Karpas-422 (cell line): ENCODE data around the gene OGDH. TPM values are rescaled to one million over a fixed set of nuclear protein-coding genes. Genes with fewer than 3 reads are reported as not detected.

Experiments used
- DNase-seq: peaks from one replicate; pipeline ENCODE4 v3.0.0-alpha.2; 2015
- H2AFZ ChIP-seq: fragments of 200-600 bp; sonication (generic); 2 replicates; pipeline ENCODE4 v1.6.1; 2014; ENCODE audit warnings: antibody characterized with exemption, low read length, mixed read lengths
- H3K27ac ChIP-seq: fragments of 200-600 bp; sonication (generic); 2 replicates; pipeline ENCODE4 v1.5.1; 2014; ENCODE audit warnings: mild to moderate bottlenecking, low read length, moderate library complexity
- H3K27me3 ChIP-seq: fragments of 200-600 bp; sonication (generic); 2 replicates; pipeline ENCODE4 v1.6.1; 2014; ENCODE audit warnings: low read length, mixed read lengths
- H3K36me3 ChIP-seq: fragments of 200-600 bp; sonication (generic); 2 replicates; pipeline ENCODE4 v1.6.1; 2014; ENCODE audit warnings: low read length, mixed read lengths; ENCODE audit not compliant: insufficient read depth
- H3K4me1 ChIP-seq: fragments of 200-600 bp; sonication (generic); 2 replicates; pipeline ENCODE4 v1.6.1; 2014; ENCODE audit warnings: mild to moderate bottlenecking, low read length, mixed read lengths
- H3K4me2 ChIP-seq: fragments of 200-600 bp; sonication (generic); 2 replicates; pipeline ENCODE4 v1.6.1; 2014; ENCODE audit warnings: low read length, low read depth, mild to moderate bottlenecking; ENCODE audit not compliant: poor library complexity, severe bottlenecking
- H3K4me3 ChIP-seq: fragments of 200-600 bp; sonication (generic); 2 replicates; pipeline ENCODE4 v1.5.1; 2014; ENCODE audit warnings: mild to moderate bottlenecking, antibody characterized with exemption, low read length, mixed read lengths
- H3K79me2 ChIP-seq: fragments of 200-600 bp; sonication (generic); 2 replicates; pipeline ENCODE4 v1.6.1; 2014; ENCODE audit warnings: mild to moderate bottlenecking, low read length, mixed read lengths
- H3K9ac ChIP-seq: fragments of 200-600 bp; sonication (generic); 2 replicates; pipeline ENCODE4 v1.6.0; 2014; ENCODE audit warnings: low read length
- H3K9me2 ChIP-seq: fragments of 200-600 bp; sonication (generic), shearing (Covaris generic); replicated peaks from 2 replicates; pipeline ENCODE4 v1.6.0; 2014; ENCODE audit warnings: mild to moderate bottlenecking, low read length, moderate library complexity; ENCODE audit not compliant: insufficient read depth
- H3K9me3 ChIP-seq: fragments of 300-700, 200-600 bp; sonication (generic); 2 replicates; pipeline ENCODE4 v1.6.1; 2014; ENCODE audit warnings: low read length, mixed read lengths
- H4K20me1 ChIP-seq: fragments of 200-600 bp; sonication (generic); 2 replicates; pipeline ENCODE4 v1.6.1; 2014; ENCODE audit warnings: mild to moderate bottlenecking, antibody characterized with exemption, low read length, low read depth; ENCODE audit not compliant: insufficient read depth
- total RNA-seq: library from RNA; depleted of rRNA; stranded (reverse); fragments of >200 nt; shearing (Covaris generic); gene quantifications from 2 replicates; pipeline ENCODE4 v1.2.3, GENCODE V29; 2014; ENCODE audit warnings: low replicate concordance

OGDH gene
- total RNA-seq, 1 experiment from 2014 or later, result 24.9 TPM

DNA sequence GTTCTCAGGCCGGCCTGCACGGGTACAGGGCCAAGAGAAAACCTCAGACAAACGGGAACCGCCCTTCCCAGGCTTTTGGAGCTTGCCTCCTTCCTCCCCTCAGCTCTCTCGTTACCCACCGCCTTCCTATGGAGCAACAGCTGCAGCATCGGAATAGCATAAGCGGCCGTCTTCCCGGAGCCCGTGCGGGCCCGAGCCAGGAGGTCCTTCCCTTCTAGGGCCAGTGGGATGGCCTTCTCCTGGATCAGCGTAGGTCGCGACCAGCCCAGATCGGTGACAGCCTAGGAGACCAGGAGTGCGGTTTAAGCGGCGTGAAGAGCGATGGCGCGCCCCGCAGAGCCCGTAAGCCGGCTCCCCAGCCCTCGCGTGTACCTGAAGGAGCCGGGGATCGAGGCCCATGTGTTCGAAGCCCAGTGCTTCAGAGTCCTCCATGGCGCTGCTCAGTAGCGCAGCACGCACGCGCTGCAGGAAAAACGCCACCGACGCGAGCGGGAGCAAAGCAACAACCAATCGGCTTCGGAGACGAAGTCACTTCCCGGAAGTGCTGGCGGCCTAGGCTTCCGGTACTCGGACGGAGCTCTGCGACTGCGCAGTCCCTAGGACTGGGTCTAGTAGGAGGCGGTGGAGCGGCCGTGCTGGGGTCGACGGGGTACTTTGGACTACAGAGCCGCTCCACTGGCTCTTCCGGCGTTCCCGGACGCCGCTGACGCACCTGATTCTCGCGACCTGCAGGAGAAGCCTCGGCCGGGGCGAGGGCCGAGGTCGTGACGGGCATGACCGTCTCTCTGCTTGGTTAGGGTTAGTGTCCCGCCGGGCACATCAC is 32.8 kb upstream of the OGDH start, which contains the start of gene DDX56:
Gene DDX56, minus strand, starts transcription at position 445 of the 823 bp plus-strand sequence. Its CDS starts 13 bp downstream, at position 432.
- peak; percentile 98 for DNase-seq
- H2AFZ ChIP-seq, result no peak within 1 kb of the TSS
- peak within 1 kb of the TSS; percentile 79 for H3K4me2 ChIP-seq
- peak within 1 kb of the TSS; percentile 28; the same call in 1 of the 2 replicates for H3K27ac ChIP-seq
- peaks cover 25% of the 10 kb centered on the region for H3K36me3 ChIP-seq
- peak within 1 kb of the TSS; percentile 95 for H3K9ac ChIP-seq
- H4K20me1 ChIP-seq, result 0 out of 2 replicates have a peak, but pooled peaks cover 3% of the 10 kb centered on the region
- H3K4me1 ChIP-seq, result peaks cover 28% of the 10 kb centered on the region
- no peaks in the 10 kb centered on the region for H3K9me2 ChIP-seq
- no peaks in the 10 kb centered on the region for H3K27me3 ChIP-seq
- H3K9me3 ChIP-seq, result no peaks in the 10 kb centered on the region
- peaks cover 37% of the 10 kb centered on the region for H3K79me2 ChIP-seq
- peak within 1 kb of the TSS; percentile 87 for H3K4me3 ChIP-seq

DNA sequence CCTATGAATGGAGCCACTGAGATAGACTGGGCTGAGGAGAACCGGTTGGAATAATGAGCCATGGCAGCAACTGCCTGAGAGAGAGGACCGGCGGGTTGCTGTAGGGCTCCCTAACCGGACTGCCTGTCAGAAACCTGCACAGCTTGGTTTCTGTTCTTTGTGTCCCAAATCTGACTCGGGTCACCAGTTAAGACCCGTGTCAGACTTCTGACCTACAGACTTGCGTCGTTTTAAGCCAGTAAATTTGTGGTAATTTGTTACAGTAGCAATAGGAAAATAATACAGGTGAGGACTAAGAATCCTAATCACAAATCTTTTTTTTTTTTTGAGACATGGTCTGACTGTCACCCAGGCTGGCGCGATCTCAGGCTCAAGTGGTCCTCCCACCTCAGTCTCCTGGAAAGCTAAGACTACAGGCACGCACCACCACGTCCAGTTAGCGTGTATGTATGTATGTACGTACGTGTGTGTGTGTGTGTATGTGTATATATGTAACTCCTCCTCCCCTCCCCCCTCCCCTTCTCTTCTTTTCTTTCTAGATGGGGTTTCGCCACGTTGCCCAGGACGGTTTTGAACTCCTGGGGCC is 32.0 kb upstream of the OGDH start:
- DNase-seq, result no peak
- Histone ChIP-seq H2AFZ (no peak overlapping the region), H3K79me2 (peaks cover 40% of the 10 kb centered on the region)

DNA sequence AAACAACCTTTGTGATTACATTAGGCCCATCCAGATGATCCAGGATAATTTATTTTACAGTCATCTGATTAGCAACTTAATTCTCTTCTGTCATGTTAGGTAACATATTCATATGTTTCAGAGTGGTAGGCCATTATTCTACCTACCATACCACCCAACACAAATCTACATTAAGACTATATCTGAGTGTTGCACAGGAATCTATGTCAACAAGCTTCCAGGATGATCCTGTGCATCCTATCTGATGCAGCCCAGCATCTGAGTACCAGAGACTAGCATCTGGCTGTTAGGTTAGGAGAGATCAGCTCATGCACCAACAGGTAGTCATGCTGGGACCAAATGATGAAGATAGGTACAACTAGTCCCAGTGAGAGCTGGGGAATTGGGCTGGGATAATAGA is 31.4 kb upstream of the OGDH start:
- peaks cover 46% of the 10 kb centered on the region for H3K79me2 ChIP-seq
- peaks cover 30% of the 10 kb centered on the region for H3K36me3 ChIP-seq
- DNase-seq, result no peak

More for the DNA sequence above, 32.0 kb upstream of the OGDH start:
- H3K9me3 ChIP-seq, result no peaks in the 10 kb centered on the region
- H3K4me3 ChIP-seq, result peak overlapping the region; percentile 87
- H3K36me3 ChIP-seq, result peaks cover 27% of the 10 kb centered on the region
- peaks cover 31% of the 10 kb centered on the region for H3K4me1 ChIP-seq
- no peak overlapping the region for H3K27ac ChIP-seq
- peak overlapping the region; percentile 95 for H3K9ac ChIP-seq
- no peaks in the 10 kb centered on the region for H3K27me3 ChIP-seq
- peak overlapping the region; percentile 79 for H3K4me2 ChIP-seq
- 0 out of 2 replicates have a peak, but pooled peaks cover 3% of the 10 kb centered on the region for H4K20me1 ChIP-seq
- H3K9me2 ChIP-seq, result no peaks in the 10 kb centered on the region

DNA sequence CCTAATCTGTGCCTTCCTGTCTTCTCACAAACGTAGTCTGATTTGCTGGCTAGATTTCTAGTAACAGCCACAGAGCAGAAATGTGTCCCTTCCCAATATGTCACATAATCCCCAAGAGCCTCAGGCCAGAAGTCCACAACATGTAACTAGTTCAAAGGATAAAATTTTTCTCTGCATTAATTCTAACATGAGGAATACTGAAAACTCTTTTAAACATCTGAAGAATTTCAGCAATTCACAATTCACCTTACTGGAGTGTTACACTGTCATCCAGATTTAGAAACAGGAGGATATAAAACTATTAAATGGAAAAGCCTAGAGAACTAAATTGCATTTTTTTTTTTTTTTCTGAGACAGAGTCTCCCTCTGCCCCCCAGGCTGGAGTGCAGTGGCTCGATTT is 30.2 kb upstream of the OGDH start:
- H3K79me2 ChIP-seq, result peaks cover 58% of the 10 kb centered on the region
- no peaks in the 10 kb centered on the region for H3K27me3 ChIP-seq
- peaks cover 27% of the 10 kb centered on the region for H3K36me3 ChIP-seq
- H3K4me3 ChIP-seq, result no peak overlapping the region
- no peak overlapping the region for H2AFZ ChIP-seq
- no peaks in the 10 kb centered on the region for H3K9me3 ChIP-seq
- no peaks in the 10 kb centered on the region for H3K9me2 ChIP-seq
- H3K4me1 ChIP-seq, result peaks cover 44% of the 10 kb centered on the region
- no peak for DNase-seq
- H4K20me1 ChIP-seq, result 0 out of 2 replicates have a peak, but pooled peaks cover 3% of the 10 kb centered on the region
- no peak overlapping the region for H3K9ac ChIP-seq
- H3K4me2 ChIP-seq, result no peak overlapping the region
- no peak overlapping the region for H3K27ac ChIP-seq

More for the DNA sequence above, 31.4 kb upstream of the OGDH start:
- Histone ChIP-seq H3K4me3 (peak overlapping the region; percentile 87), H3K9me3 (no peaks in the 10 kb centered on the region), H3K27ac (no peak overlapping the region), H2AFZ (no peak overlapping the region), H3K4me2 (peak overlapping the region; percentile 79), H3K27me3 (no peaks in the 10 kb centered on the region), H3K9me2 (no peaks in the 10 kb centered on the region), H3K9ac (peak overlapping the region; percentile 95), H3K4me1 (peaks cover 32% of the 10 kb centered on the region), H4K20me1 (0 out of 2 replicates have a peak, but pooled peaks cover 3% of the 10 kb centered on the region)

GRCh38 chr7:44580945-44581878 is 25.2 kb upstream of the OGDH start:
- peak overlapping the region; percentile 76 for H3K27ac ChIP-seq
- H3K9me3 ChIP-seq, result no peaks in the 10 kb centered on the region
- no peaks in the 10 kb centered on the region for H4K20me1 ChIP-seq
- H3K27me3 ChIP-seq, result no peaks in the 10 kb centered on the region
- peaks cover 28% of the 10 kb centered on the region for H3K79me2 ChIP-seq
- H2AFZ ChIP-seq, result peak overlapping the region; percentile 30
- H3K9ac ChIP-seq, result peak overlapping the region; percentile 94
- H3K4me3 ChIP-seq, result peak overlapping the region; percentile 89
- peaks cover 11% of the 10 kb centered on the region for H3K36me3 ChIP-seq
- peaks cover 34% of the 10 kb centered on the region for H3K4me1 ChIP-seq
- DNase-seq, result peak; percentile 71
- peak overlapping the region; percentile 95 for H3K4me2 ChIP-seq
- no peaks in the 10 kb centered on the region for H3K9me2 ChIP-seq

GRCh38 chr7:44581879-44582603 is 24.4 kb upstream of the OGDH start, which contains the start of gene TMED4:
Gene TMED4 (minus strand): TSS chr7:44582231. CDS start chr7:44582206, 25 bp downstream.
- no peaks in the 10 kb centered on the region for H4K20me1 ChIP-seq
- H3K27me3 ChIP-seq, result no peaks in the 10 kb centered on the region
- H3K36me3 ChIP-seq, result peaks cover 11% of the 10 kb centered on the region
- H2AFZ ChIP-seq, result peak within 1 kb of the TSS; percentile 99
- peak; percentile 99 for DNase-seq
- H3K9me2 ChIP-seq, result no peaks in the 10 kb centered on the region
- peak within 1 kb of the TSS; percentile 76 for H3K27ac ChIP-seq
- H3K4me3 ChIP-seq, result peak within 1 kb of the TSS; percentile 89
- H3K9ac ChIP-seq, result peak within 1 kb of the TSS; percentile 94
- peaks cover 34% of the 10 kb centered on the region for H3K4me1 ChIP-seq
- H3K79me2 ChIP-seq, result peaks cover 28% of the 10 kb centered on the region
- no peaks in the 10 kb centered on the region for H3K9me3 ChIP-seq
- peak within 1 kb of the TSS; percentile 98 for H3K4me2 ChIP-seq

DNA sequence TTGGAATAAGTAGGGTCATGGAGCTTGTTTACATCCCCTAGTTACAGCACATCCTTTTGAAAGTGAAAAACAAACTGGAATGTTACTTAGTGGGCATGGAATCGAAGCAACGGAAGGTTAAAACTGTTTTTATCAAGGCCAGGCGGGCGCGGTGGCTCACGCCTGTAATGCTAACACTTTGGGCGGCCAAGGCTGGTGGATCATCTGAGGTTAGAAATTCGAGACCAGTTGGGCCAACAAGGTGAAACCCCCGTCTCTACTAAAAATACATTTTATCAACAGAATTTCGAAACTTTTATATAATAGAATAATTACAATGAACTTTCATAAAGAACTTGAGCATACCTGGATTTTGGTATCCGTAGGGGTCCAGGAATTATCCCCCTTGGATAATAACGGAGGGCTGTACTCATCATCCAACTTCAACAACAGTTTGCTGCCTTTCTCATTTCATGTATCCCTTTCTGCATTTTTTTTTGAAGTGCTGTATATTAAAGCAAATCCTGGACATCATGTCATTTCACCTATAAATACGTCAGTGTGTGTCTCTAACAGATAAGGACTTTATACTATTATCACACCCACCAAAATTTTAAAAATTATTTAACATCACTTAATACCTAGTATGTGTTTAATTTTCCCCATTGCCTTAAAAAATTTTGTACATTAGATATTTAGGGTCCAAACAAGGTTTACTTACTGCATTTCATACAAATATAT is 23.1 kb upstream of the OGDH start:
- Histone ChIP-seq H2AFZ (no peak overlapping the region), H3K9ac (peak overlapping the region; percentile 94), H3K4me1 (peaks cover 32% of the 10 kb centered on the region), H3K79me2 (peaks cover 28% of the 10 kb centered on the region), H3K4me2 (peak overlapping the region; percentile 98), H3K4me3 (peak overlapping the region; percentile 82), H3K9me2 (no peaks in the 10 kb centered on the region), H3K9me3 (no peaks in the 10 kb centered on the region), H3K27ac (no peak overlapping the region), H3K27me3 (no peaks in the 10 kb centered on the region), H3K36me3 (peaks cover 11% of the 10 kb centered on the region), H4K20me1 (no peaks in the 10 kb centered on the region)
- DNase-seq, result no peak
